Measurements from ENCODE around the gene SPATA6L. TPM values are rescaled to one million over a fixed set of nuclear protein-coding genes. Genes with fewer than 3 reads are reported as not detected.
"Not testable (repeated sequence)": the region's sequence is repeated elsewhere in the genome, so short reads cannot be mapped to it uniquely, and the experiment has no call there.

The SPATA6L gene
- total RNA-seq, 1 experiment from 2014 or later, result 2.4 TPM

- Histone ChIP-seq H3K27me3 (replicated peaks; ENCODE audit: control insufficient read depth, insufficient read depth, low read length) (no peaks in the 10 kb centered on the region), H3K9me3 (no peaks in the 10 kb centered on the region), H3K36me3 (ENCODE audit: control insufficient read depth, insufficient read depth, low read length) (no peaks in the 10 kb centered on the region), H3K4me1 (peaks cover 10% of the 10 kb centered on the region; the same call in 1 of the 2 replicates), H3K4me3 (ENCODE audit: low read depth, low read length) (no peak overlapping the region)
- ChIA-PET CTCF (no interaction called here), POLR2A (no interaction called here)
- intact Hi-C loops (cut with micrococcal nuclease; ENCODE audit: unreplicated experiment), result no loop called here
- Mint-ChIP-seq H3K27ac (ENCODE audit: unreplicated experiment) (no peak overlapping the region), H3K27me3 (ENCODE audit: insufficient read depth, unreplicated experiment) (no peaks in the 10 kb centered on the region), H3K4me1 (ENCODE audit: low read depth, unreplicated experiment) (peaks cover 16% of the 10 kb centered on the region), H3K9me3 (ENCODE audit: unreplicated experiment) (no peaks in the 10 kb centered on the region), H3K4me3 (ENCODE audit: unreplicated experiment) (no peak overlapping the region), H3K36me3 (ENCODE audit: insufficient read depth, unreplicated experiment) (no peaks in the 10 kb centered on the region)
- DNase-seq, result peak; percentile 51 to 56
- no peak for TF ChIP-seq CTCF (IDR thresholded peaks at IDR 0.05; ENCODE audit: insufficient read depth in 1 of 2, low read depth in 1 of 2, low read length in 1 of 2, severe bottlenecking in 1 of 2, unreplicated experiment in 1 of 2)
- no TSS peak for BruUV-seq (replicated peaks)
Measured at GRCh38 chr9:4657426-4658159, 8.7 kb downstream of the SPATA6L start.

- Mint-ChIP-seq H3K36me3 (ENCODE audit: insufficient read depth, unreplicated experiment) (no peaks in the 10 kb centered on the region), H3K4me1 (ENCODE audit: low read depth, unreplicated experiment) (peaks cover 9% of the 10 kb centered on the region), H3K4me3 (ENCODE audit: unreplicated experiment) (no peak overlapping the region), H3K27me3 (ENCODE audit: insufficient read depth, unreplicated experiment) (no peaks in the 10 kb centered on the region), H3K27ac (ENCODE audit: unreplicated experiment) (no peak overlapping the region), H3K9me3 (ENCODE audit: unreplicated experiment) (no peaks in the 10 kb centered on the region)
- no peaks in the 10 kb centered on the region for H3K36me3 ChIP-seq (ENCODE audit: control insufficient read depth, insufficient read depth, low read length)
- no peaks in the 10 kb centered on the region for H3K9me3 ChIP-seq
- intact Hi-C loops (cut with micrococcal nuclease; ENCODE audit: unreplicated experiment), result no loop called here
- BruUV-seq (replicated peaks), result no TSS peak
- H3K4me1 ChIP-seq, result peaks cover 10% of the 10 kb centered on the region; the same call in 1 of the 2 replicates
- no peak for TF ChIP-seq CTCF (IDR thresholded peaks at IDR 0.05; ENCODE audit: insufficient read depth in 1 of 2, low read depth in 1 of 2, low read length in 1 of 2, severe bottlenecking in 1 of 2, unreplicated experiment in 1 of 2)
- no peak overlapping the region for H3K4me3 ChIP-seq (ENCODE audit: low read depth, low read length)
- DNase-seq, result no peak
- CTCF ChIA-PET, result no interaction called here
- H3K27me3 ChIP-seq (replicated peaks; ENCODE audit: control insufficient read depth, insufficient read depth, low read length), result no peaks in the 10 kb centered on the region
- POLR2A ChIA-PET, result no interaction called here
Measured at GRCh38 chr9:4656621-4657020, 9.7 kb downstream of the SPATA6L start.

- H3K36me3 Mint-ChIP-seq (ENCODE audit: insufficient read depth, unreplicated experiment); H3K36me3 ChIP-seq (ENCODE audit: control insufficient read depth, insufficient read depth, low read length); H3K4me3 Mint-ChIP-seq (ENCODE audit: unreplicated experiment); CTCF ChIA-PET; intact Hi-C loops (cut with micrococcal nuclease; ENCODE audit: unreplicated experiment); H3K27ac Mint-ChIP-seq (ENCODE audit: unreplicated experiment); DNase-seq; H3K9me3 Mint-ChIP-seq (ENCODE audit: unreplicated experiment); BruUV-seq (replicated peaks); H3K4me3 ChIP-seq (ENCODE audit: low read depth, low read length); H3K27me3 Mint-ChIP-seq (ENCODE audit: insufficient read depth, unreplicated experiment); POLR2A ChIA-PET; H3K27me3 ChIP-seq (replicated peaks; ENCODE audit: control insufficient read depth, insufficient read depth, low read length); H3K4me1 Mint-ChIP-seq (ENCODE audit: low read depth, unreplicated experiment); H3K9me3 ChIP-seq: not testable (repeated sequence)
- peaks cover 10% of the 10 kb centered on the region; the same call in 1 of the 2 replicates for H3K4me1 ChIP-seq
Measured at GRCh38 chr9:4656196-4656595, 10.1 kb downstream of the SPATA6L start.

All from Caco-2 (cell line).